A549 treated with CpdA at 1 μM for 4 hours (cell line): ENCODE data around the gene AMER2. TPM values are rescaled to one million over a fixed set of nuclear protein-coding genes. Genes with fewer than 3 reads are reported as not detected.

Experiments
- total RNA-seq: library from RNA; stranded (reverse); fragments of 200-300 nt; extraction: Qiagen RNA extraction; gene quantifications from 5 replicates; pipeline ENCODE4 v1.2.3, GENCODE V29; 2022; ENCODE audit warnings: low read depth

Gene AMER2
- not detected in 5 replicates for total RNA-seq

DNA sequence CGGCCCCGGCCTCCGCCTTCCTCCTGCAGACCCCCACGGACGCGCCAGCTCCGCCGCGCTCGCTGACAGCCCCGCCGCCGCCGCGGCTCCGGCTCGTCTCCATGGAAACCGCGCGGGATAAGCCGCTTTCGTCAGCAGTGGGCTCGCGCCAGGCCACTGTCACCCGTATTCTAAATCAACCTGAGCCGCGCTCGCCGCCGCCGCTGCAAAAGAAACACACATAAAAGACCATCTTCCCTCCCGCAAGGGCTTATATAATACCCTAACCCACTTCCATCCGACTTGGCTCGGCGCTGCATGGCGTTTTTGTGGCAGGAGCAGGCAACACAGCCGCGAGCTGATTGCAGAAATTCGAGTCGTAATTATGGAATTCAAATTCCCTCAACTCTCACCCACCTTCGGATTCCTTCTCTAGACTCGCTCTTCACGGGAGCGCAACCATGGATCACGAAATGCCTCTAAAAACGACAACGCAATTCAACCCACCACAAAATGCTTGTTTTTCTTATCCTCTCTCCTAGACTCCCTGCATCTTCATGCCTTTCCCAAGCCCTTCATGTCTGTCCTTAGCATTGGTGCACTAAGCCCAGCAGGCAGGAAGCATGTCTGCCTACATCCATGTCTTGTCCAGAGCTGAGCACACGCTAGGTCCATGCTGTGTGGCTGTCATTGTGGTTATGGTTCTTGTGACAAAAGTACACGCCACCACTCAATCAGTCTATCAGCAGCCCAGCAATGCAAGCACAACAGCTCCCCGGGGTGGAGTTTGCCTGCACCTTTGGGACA lies at the start of gene AMER2:
AMER2 (minus strand) TSS at position 772 of the 786 bp plus-strand sequence; CDS start at position 103, 669 bp downstream.

Other genes starting within 250 kb of the AMER2 start
- 0.10 to 0.17 TPM (median 0.13 TPM) in 5 replicates for gene PABPC3, start 76.2 kb downstream of the AMER2 start, total RNA-seq
- gene MTMR6, start 115.2 kb upstream of the AMER2 start, total RNA-seq = 8.5 to 9.4 TPM (median 8.6 TPM) in 5 replicates
- 19.1 to 24.2 TPM (median 19.5 TPM) in 5 replicates for gene NUP58, start 129.3 kb upstream of the AMER2 start, total RNA-seq
- not detected in 5 replicates for gene ATP8A2, start 199.7 kb upstream of the AMER2 start, total RNA-seq